Activated T-helper 2 cell treated with anti-CD3 and anti-CD28 coated beads, Interferon-gamma antibody, Interleukin-2, Interleukin-4, amounts not matched to agents 10 μg/mL and 5 μg/mL and 100 μg/mL, durations not matched to agents 14 hours and 24 hours and 36 hours (primary cell): Measurements from ENCODE around the gene DCAF4. TPM values are rescaled to one million over a fixed set of nuclear protein-coding genes. Genes with fewer than 3 reads are reported as not detected.

ENCODE experiments used
- DNase-seq: peaks from one replicate; pipeline ENCODE4 v3.0.0; 2021; ENCODE audit warnings: low spot score
- H3K27ac Mint-ChIP-seq: one replicate; pipeline ENCODE4 v1.8.0; 2021; ENCODE audit warnings: mixed read lengths
- H3K27me3 Mint-ChIP-seq: one replicate; pipeline ENCODE4 v1.8.0; 2021; ENCODE audit warnings: low read depth, mixed read lengths
- H3K36me3 Mint-ChIP-seq: one replicate; pipeline ENCODE4 v1.8.0; 2021; ENCODE audit warnings: low read depth, mixed read lengths
- H3K4me1 Mint-ChIP-seq: one replicate; pipeline ENCODE4 v1.8.0; 2021; ENCODE audit warnings: low read depth, mixed read lengths
- H3K4me3 Mint-ChIP-seq: one replicate; pipeline ENCODE4 v1.8.0; 2021; ENCODE audit warnings: low read depth, mild to moderate bottlenecking, moderate library complexity, mixed read lengths
- H3K9me3 Mint-ChIP-seq: one replicate; pipeline ENCODE4 v1.8.0; 2021; ENCODE audit warnings: mixed read lengths
- intact Hi-C: fragments of 100-400 bp; cut with micrococcal nuclease; formaldehyde crosslinking; loops from one replicate; pipeline ENCODE4 v1.15.1; 2023
- total RNA-seq: library from RNA; stranded (reverse); gene quantifications from 2 replicates; pipeline ENCODE4 v1.2.3, GENCODE V29; 2022

The DCAF4 gene
- total RNA-seq, 1 donor from 2014 or later = 13.2 TPM

GRCh38 chr14:72902801-72903530 is 23.3 kb upstream of the DCAF4 start:
- H3K27me3 Mint-ChIP-seq = peaks cover 55% of the 10 kb centered on the region
- no peak overlapping the region for H3K4me3 Mint-ChIP-seq
- DNase-seq = no peak
- no peaks in the 10 kb centered on the region for H3K36me3 Mint-ChIP-seq
- H3K27ac Mint-ChIP-seq = no peak overlapping the region
- no peaks in the 10 kb centered on the region for H3K9me3 Mint-ChIP-seq
- intact Hi-C loops = no loop called here
- peaks cover 10% of the 10 kb centered on the region for H3K4me1 Mint-ChIP-seq

- intact Hi-C loops = no loop called here
- no peaks in the 10 kb centered on the region for H3K9me3 Mint-ChIP-seq
- H3K36me3 Mint-ChIP-seq = no peaks in the 10 kb centered on the region
- H3K4me3 Mint-ChIP-seq = no peak overlapping the region
- no peak overlapping the region for H3K27ac Mint-ChIP-seq
- DNase-seq = no peak
- peaks cover 12% of the 10 kb centered on the region for H3K4me1 Mint-ChIP-seq
- peaks cover 55% of the 10 kb centered on the region for H3K27me3 Mint-ChIP-seq
Measured at GRCh38 chr14:72903716-72904115, 22.5 kb upstream of the DCAF4 start.

- H3K9me3 Mint-ChIP-seq = no peaks in the 10 kb centered on the region
- H3K4me3 Mint-ChIP-seq = no peak overlapping the region
- no peak for DNase-seq
- H3K4me1 Mint-ChIP-seq = peaks cover 12% of the 10 kb centered on the region
- H3K27ac Mint-ChIP-seq = no peak overlapping the region
- intact Hi-C loops = no loop called here
- peaks cover 58% of the 10 kb centered on the region for H3K27me3 Mint-ChIP-seq
- H3K36me3 Mint-ChIP-seq = no peaks in the 10 kb centered on the region
Measured at GRCh38 chr14:72904218-72904617, 22.0 kb upstream of the DCAF4 start.

- DNase-seq = peak; percentile 34
- H3K4me1 Mint-ChIP-seq = peaks cover 12% of the 10 kb centered on the region
- no peak overlapping the region for H3K4me3 Mint-ChIP-seq
- peaks cover 55% of the 10 kb centered on the region for H3K27me3 Mint-ChIP-seq
- H3K9me3 Mint-ChIP-seq = no peaks in the 10 kb centered on the region
- intact Hi-C loops = loop anchor here (1.0 kb wide), 1 partner anchor 388 kb away; no protein-coding TSS in a partner anchor
- no peak overlapping the region for H3K27ac Mint-ChIP-seq
- no peaks in the 10 kb centered on the region for H3K36me3 Mint-ChIP-seq
Measured at GRCh38 chr14:72904840-72905561, 21.3 kb upstream of the DCAF4 start.

GRCh38 chr14:72906316-72906715 is 19.9 kb upstream of the DCAF4 start:
- H3K27ac Mint-ChIP-seq = no peak overlapping the region
- no peak for DNase-seq
- intact Hi-C loops = no loop called here
- no peaks in the 10 kb centered on the region for H3K9me3 Mint-ChIP-seq
- peaks cover 12% of the 10 kb centered on the region for H3K4me1 Mint-ChIP-seq
- H3K4me3 Mint-ChIP-seq = no peak overlapping the region
- no peaks in the 10 kb centered on the region for H3K36me3 Mint-ChIP-seq
- H3K27me3 Mint-ChIP-seq = peaks cover 49% of the 10 kb centered on the region

- Mint-ChIP-seq H3K36me3 (no peaks in the 10 kb centered on the region), H3K4me1 (peaks cover 12% of the 10 kb centered on the region), H3K27ac (no peak overlapping the region), H3K27me3 (peaks cover 45% of the 10 kb centered on the region), H3K4me3 (no peak overlapping the region), H3K9me3 (no peaks in the 10 kb centered on the region)
- intact Hi-C loops = no loop called here
- DNase-seq = no peak
Measured at GRCh38 chr14:72906879-72907278, 19.4 kb upstream of the DCAF4 start.

GRCh38 chr14:72907886-72908285 is 18.4 kb upstream of the DCAF4 start:
- H3K4me1 Mint-ChIP-seq = peaks cover 12% of the 10 kb centered on the region
- H3K27me3 Mint-ChIP-seq = peaks cover 47% of the 10 kb centered on the region
- DNase-seq = no peak
- no peaks in the 10 kb centered on the region for H3K9me3 Mint-ChIP-seq
- H3K36me3 Mint-ChIP-seq = no peaks in the 10 kb centered on the region
- no peak overlapping the region for H3K4me3 Mint-ChIP-seq
- no peak overlapping the region for H3K27ac Mint-ChIP-seq
- intact Hi-C loops = no loop called here

GRCh38 chr14:72909163-72909562 is 17.1 kb upstream of the DCAF4 start:
- Mint-ChIP-seq H3K4me3 (no peak overlapping the region), H3K36me3 (no peaks in the 10 kb centered on the region), H3K9me3 (no peaks in the 10 kb centered on the region), H3K27me3 (peaks cover 51% of the 10 kb centered on the region), H3K4me1 (peaks cover 13% of the 10 kb centered on the region), H3K27ac (no peak overlapping the region)
- intact Hi-C loops = no loop called here
- DNase-seq = no peak

- intact Hi-C loops = no loop called here
- Mint-ChIP-seq H3K27me3 (peaks cover 53% of the 10 kb centered on the region), H3K9me3 (no peaks in the 10 kb centered on the region), H3K27ac (no peak overlapping the region), H3K36me3 (no peaks in the 10 kb centered on the region), H3K4me3 (no peak overlapping the region), H3K4me1 (peaks cover 1% of the 10 kb centered on the region)
- no peak for DNase-seq
Measured at GRCh38 chr14:72913809-72914208, 12.5 kb upstream of the DCAF4 start.

- no peak overlapping the region for H3K27ac Mint-ChIP-seq
- peaks cover 64% of the 10 kb centered on the region for H3K27me3 Mint-ChIP-seq
- H3K4me3 Mint-ChIP-seq = no peak overlapping the region
- intact Hi-C loops = no loop called here
- H3K4me1 Mint-ChIP-seq = peaks cover 1% of the 10 kb centered on the region
- no peaks in the 10 kb centered on the region for H3K9me3 Mint-ChIP-seq
- DNase-seq = no peak
- H3K36me3 Mint-ChIP-seq = no peaks in the 10 kb centered on the region
Measured at GRCh38 chr14:72916174-72916573, 10.1 kb upstream of the DCAF4 start.

- H3K27ac Mint-ChIP-seq = no peak overlapping the region
- H3K9me3 Mint-ChIP-seq = no peaks in the 10 kb centered on the region
- H3K4me3 Mint-ChIP-seq = no peak overlapping the region
- peaks cover 1% of the 10 kb centered on the region for H3K4me1 Mint-ChIP-seq
- intact Hi-C loops = no loop called here
- H3K36me3 Mint-ChIP-seq = no peaks in the 10 kb centered on the region
- no peak for DNase-seq
- H3K27me3 Mint-ChIP-seq = peaks cover 71% of the 10 kb centered on the region
Measured at GRCh38 chr14:72917094-72917802, 9.0 kb upstream of the DCAF4 start.

GRCh38 chr14:72920008-72920407 is 6.3 kb upstream of the DCAF4 start:
- intact Hi-C loops = no loop called here
- peaks cover 61% of the 10 kb centered on the region for H3K27me3 Mint-ChIP-seq

GRCh38 chr14:72921396-72921795 is 4.9 kb upstream of the DCAF4 start:
- no peak overlapping the region for H3K27ac Mint-ChIP-seq
- intact Hi-C loops = no loop called here

More at GRCh38 chr14:72920008-72920407, 6.3 kb upstream of the DCAF4 start:
- Mint-ChIP-seq H3K4me1 (no peaks in the 10 kb centered on the region), H3K27ac (no peak overlapping the region), H3K4me3 (no peak overlapping the region), H3K9me3 (no peaks in the 10 kb centered on the region), H3K36me3 (no peaks in the 10 kb centered on the region)
- no peak for DNase-seq

More at GRCh38 chr14:72921396-72921795, 4.9 kb upstream of the DCAF4 start:
- Mint-ChIP-seq H3K36me3 (no peaks in the 10 kb centered on the region), H3K4me1 (peaks cover 3% of the 10 kb centered on the region), H3K4me3 (no peak overlapping the region), H3K9me3 (no peaks in the 10 kb centered on the region), H3K27me3 (peaks cover 58% of the 10 kb centered on the region)
- DNase-seq = no peak
